Measurements from ENCODE around the gene UBE4B. TPM values are rescaled to one million over a fixed set of nuclear protein-coding genes. Genes with fewer than 3 reads are reported as not detected.

The UBE4B gene
- total and polyA plus RNA-seq, 3 donors from 2014 or later = 26.1 to 63.3 (median 62.0) TPM

DNA sequence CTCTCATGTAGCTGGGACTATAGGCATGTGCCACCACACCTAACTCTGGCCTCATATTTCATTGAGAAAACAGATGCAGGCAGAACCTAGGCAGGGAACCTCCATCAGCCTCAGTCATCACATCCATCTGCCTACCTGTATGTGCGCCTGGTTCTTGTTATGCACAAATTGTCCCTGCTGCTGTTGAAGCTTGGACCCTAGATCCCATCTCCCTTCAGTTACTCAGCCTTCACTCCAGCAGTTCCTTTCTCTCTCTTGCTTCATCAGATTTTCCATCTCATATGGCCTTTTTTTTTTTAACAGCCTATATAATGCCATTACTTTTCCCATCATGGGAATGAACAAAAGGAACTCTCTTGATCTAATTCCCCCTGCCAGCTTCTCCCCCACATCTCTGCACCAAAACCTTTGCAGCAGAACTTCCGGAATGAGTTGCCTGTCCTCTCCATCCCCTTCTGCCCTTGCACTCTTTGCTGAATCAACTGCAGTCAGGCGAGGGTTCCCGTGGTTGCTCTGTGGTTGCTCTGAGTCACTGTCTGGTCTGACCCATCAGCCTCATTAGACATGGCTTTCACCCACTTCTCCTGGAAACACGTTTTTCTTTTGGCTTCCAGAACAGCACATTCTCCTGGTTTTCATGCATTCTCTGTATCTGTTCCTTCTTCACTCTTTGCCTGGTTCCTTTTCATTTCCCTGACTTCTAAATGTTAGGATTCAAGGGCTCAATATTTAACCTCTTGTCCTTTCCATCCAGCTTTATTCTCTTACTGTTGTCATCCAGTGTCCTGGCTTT is 41.5 kb downstream of the UBE4B start:
- no peak overlapping the region for H3K4me3 ChIP-seq
- peak overlapping the region in 1 of 2 donors; percentile 30 for H3K27ac ChIP-seq
- H3K4me1 ChIP-seq = peaks cover 11% of the 10 kb centered on the region
- WGBS, 2 donors = 44 to 62% methylated on average over 5 of the region's 5 CpGs
- TF ChIP-seq, protein P1, sequence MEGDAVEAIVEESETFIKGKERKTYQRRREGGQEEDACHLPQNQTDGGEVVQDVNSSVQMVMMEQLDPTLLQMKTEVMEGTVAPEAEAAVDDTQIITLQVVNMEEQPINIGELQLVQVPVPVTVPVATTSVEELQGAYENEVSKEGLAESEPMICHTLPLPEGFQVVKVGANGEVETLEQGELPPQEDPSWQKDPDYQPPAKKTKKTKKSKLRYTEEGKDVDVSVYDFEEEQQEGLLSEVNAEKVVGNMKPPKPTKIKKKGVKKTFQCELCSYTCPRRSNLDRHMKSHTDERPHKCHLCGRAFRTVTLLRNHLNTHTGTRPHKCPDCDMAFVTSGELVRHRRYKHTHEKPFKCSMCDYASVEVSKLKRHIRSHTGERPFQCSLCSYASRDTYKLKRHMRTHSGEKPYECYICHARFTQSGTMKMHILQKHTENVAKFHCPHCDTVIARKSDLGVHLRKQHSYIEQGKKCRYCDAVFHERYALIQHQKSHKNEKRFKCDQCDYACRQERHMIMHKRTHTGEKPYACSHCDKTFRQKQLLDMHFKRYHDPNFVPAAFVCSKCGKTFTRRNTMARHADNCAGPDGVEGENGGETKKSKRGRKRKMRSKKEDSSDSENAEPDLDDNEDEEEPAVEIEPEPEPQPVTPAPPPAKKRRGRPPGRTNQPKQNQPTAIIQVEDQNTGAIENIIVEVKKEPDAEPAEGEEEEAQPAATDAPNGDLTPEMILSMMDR (IDR thresholded peaks at IDR 0.05) = no peak
- no peak for TF ChIP-seq POLR2A (IDR thresholded peaks at IDR 0.05)
- intact Hi-C loops (cut with DNase I; ENCODE audit: low total_unique reads) = no loop called here
- H3K36me3 ChIP-seq (ENCODE audit: low read depth, missing control alignments) = no peaks in the 10 kb centered on the region
- DNase-seq = peak; percentile 65
- H3K27me3 ChIP-seq = no peaks in the 10 kb centered on the region
- H3K9me3 ChIP-seq = no peaks in the 10 kb centered on the region

DNA sequence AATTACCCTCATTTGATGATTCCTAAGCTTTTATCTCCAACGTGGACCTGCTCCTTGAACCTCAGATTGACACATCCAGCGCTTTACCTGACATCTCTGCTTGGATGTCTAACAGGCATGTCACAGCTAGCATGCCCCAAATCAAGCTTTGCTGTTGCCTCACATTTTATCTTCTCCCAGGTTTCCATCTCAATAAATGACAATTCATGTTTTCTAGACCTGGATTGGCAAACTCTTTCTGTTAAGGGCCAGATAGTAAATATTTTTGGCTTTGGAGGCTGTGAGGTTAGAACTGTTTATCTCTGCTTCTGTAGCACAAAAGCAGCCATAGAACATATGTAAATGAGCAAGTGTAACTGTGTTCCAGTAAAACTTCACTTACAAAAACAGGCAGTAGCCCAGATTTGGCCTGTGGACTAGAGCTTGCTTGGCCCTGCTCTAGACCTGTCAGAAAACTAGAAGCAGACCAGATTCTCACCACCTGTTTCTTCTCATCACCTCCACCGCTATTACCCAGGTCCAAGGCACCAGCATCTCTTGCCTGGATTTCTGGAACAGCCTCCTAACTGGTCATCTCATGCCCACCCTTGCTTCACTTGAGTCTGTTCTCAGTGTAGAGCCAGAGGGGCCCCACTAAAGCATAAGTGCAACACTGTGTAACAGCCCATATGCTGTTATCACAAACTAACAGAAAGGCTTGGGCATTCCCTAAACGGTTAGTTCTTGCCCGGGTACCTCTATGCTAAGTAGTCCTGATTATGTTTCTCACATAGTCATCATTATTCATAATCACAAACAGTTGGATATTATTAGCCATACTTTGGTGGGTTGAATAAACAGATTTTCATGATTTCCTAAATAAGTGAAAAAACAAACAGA is 42.3 kb downstream of the UBE4B start:
- Histone ChIP-seq H3K4me3 (no peak overlapping the region), H3K36me3 (ENCODE audit: low read depth, missing control alignments) (no peaks in the 10 kb centered on the region), H3K27me3 (no peaks in the 10 kb centered on the region), H3K9me3 (no peaks in the 10 kb centered on the region), H3K4me1 (peaks cover 11% of the 10 kb centered on the region), H3K27ac (peak overlapping the region in 1 of 2 donors; percentile 30)
- intact Hi-C loops (cut with DNase I; ENCODE audit: low total_unique reads) = no loop called here
- DNase-seq = no peak
- WGBS, 2 donors = 71 to 72% methylated on average over 5 of the region's 5 CpGs
- no peak for TF ChIP-seq POLR2A (IDR thresholded peaks at IDR 0.05)
- TF ChIP-seq, protein P1 (IDR thresholded peaks at IDR 0.05) = no peak

DNA sequence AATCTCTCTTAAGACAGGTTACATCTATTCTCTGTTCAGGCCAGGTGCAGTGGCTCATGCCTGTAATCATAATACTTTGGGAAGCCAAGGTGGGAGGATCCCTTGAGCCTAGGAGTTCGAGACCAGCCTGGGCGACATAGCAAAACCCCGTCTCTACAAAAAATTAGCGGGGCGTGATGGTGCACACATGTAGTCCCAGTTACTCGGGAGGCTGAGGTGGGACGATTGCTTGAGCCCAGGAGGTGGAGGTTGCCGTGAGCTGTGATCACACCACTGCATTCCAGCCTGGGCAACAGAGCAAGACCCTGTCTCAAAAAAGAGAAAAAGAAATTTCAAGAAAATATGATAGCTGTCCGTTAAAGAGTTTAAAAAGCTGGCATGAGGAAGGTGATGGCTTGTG is 43.0 kb downstream of the UBE4B start:
- TF ChIP-seq, protein P1 (IDR thresholded peaks at IDR 0.05) = no peak
- TF ChIP-seq POLR2A (IDR thresholded peaks at IDR 0.05) = no peak
- Histone ChIP-seq H3K27me3 (no peaks in the 10 kb centered on the region), H3K4me3 (no peak overlapping the region), H3K4me1 (peaks cover 11% of the 10 kb centered on the region), H3K9me3 (no peaks in the 10 kb centered on the region), H3K36me3 (ENCODE audit: low read depth, missing control alignments) (no peaks in the 10 kb centered on the region), H3K27ac (peak overlapping the region in 1 of 2 donors; percentile 30)
- WGBS, 2 donors = 95 to 98% methylated on average over 9 of the region's 9 CpGs
- no peak for DNase-seq
- intact Hi-C loops (cut with DNase I; ENCODE audit: low total_unique reads) = no loop called here

DNA sequence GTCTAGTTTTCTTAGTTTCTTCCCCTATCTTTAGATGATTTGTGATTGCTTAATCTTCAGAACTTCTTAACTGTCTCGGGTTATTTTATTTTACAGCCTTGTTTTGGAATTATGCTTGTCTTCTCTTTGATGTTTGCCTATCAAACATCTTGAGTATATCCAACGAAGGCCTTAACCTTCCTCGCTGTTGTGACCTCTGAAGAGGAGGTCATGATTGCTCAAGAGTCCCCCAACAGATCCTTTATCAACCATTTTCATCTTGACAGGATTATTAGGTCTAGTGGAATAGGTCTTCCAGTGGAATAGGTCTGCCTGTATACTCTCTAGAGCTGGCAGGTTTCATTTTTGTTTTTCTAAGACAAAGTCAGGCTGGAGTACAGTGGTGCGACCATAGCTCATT is 45.7 kb downstream of the UBE4B start:
- no peak for DNase-seq
- H3K9me3 ChIP-seq = no peaks in the 10 kb centered on the region
- no peak overlapping the region for H3K4me3 ChIP-seq
- H3K4me1 ChIP-seq = peaks cover 11% of the 10 kb centered on the region
- H3K27ac ChIP-seq = no peak overlapping the region
- no peaks in the 10 kb centered on the region for H3K27me3 ChIP-seq
- no peaks in the 10 kb centered on the region for H3K36me3 ChIP-seq (ENCODE audit: low read depth, missing control alignments)
- TF ChIP-seq, protein P1 (IDR thresholded peaks at IDR 0.05) = no peak
- no peak for TF ChIP-seq POLR2A (IDR thresholded peaks at IDR 0.05)
- WGBS, 2 donors = 81 to 86% methylated on average over 4 of the region's 4 CpGs
- intact Hi-C loops (cut with DNase I; ENCODE audit: low total_unique reads) = no loop called here

All from testis (tissue), 3 donors.